GM18867 (cell line): ENCODE measurements around the gene MYO1B.

Experiments
- ATAC-seq: cut with Tn5 transposase; IDR thresholded peaks from one replicate; pipeline ENCODE4 v1.9.1; 2021; ENCODE audit warnings: mild to moderate bottlenecking, moderate library complexity; ENCODE audit not compliant: unreplicated experiment

MYO1B gene

DNA sequence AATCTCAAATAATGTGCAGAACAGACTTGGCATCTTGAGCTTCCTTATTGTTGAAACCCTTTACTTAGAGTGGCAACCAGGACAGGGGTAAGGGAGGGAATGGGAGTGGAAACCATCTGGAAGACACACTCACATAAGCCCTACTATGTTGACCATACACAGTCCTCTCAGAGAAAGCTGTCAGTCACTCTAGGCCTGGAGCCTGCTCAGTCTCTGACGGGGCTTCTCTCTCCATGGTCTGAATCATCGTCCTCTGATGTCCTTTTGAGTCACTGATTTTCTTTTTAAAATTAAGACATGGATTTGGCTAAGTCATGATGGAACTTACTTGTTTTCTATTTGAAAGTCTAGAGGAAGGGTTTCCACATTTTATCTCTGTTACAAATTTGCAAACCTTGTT lies 74.0 kb downstream of the MYO1B start:
- no peak for ATAC-seq

GRCh38 chr2:191320881-191321280 lies 75.7 kb downstream of the MYO1B start:
- ATAC-seq: no peak

DNA sequence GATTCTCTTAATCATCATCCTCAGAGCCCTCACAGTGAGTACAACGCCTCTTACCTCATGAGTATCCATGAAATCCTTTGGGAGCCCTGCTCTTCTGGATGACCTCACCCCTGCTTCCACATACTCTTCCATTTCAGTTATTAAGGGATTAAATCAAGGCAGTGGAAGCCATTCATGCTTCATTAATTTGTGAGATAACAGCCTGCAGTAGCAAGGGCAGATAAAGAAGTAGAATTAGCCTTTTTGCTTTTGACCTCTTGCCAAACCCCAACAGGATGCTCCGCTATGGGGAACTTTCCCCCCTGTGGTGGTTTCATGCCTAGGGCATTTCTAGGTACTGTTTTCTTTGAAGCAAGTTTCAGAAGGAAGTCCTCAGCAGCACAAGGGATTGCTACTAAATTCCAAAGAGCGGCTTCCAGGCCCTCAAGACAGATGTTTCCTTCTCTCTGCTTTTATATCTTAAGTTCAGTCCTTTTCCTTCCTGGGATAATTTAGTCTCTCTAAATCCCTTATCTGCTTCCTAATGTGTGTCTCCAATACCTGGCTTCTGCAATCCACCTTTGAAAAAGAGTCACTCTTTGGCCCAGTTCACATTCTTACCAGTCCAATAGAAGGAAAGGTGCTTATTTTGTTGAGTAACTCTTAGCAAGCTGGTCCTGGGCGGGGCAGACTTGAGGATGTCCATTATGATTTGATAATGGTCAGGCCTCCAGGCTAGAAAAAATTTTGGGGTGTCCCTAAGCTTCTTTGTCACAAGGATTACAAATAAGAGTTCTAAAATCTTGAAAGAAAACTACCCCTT lies 76.9 kb downstream of the MYO1B start:
- no peak for ATAC-seq

DNA sequence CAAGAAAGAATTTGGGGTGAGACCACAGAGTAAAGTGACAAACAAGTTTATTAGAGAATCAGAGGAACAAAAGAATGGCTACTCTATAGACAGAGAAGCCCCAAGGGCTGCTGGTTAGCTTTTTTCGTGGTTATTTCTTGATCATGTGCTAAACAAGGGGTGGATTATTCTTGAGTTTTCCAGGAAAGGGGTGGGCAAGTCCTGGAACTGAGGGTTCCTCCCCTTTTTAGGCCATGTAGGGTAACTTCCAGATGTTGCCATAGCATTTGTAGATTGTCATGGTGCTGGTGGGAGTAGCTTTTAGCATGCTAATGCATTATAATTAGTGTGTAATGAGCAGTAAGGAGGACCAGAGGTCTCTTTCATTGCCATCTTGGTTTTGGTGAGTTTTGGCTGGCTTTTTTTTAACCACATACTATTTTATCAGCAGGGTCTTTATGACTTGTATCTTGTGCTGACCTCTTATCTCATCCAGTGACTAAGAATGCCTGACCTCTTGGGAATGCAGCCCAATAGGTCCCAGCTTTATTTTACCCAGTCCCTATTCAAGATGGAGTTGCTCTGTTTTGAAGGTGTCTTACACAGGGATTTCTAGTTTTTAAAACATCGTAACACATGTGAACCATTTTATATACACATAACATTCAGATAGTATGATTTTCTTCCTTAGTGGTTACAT lies 77.8 kb downstream of the MYO1B start:
- ATAC-seq: no peak

DNA sequence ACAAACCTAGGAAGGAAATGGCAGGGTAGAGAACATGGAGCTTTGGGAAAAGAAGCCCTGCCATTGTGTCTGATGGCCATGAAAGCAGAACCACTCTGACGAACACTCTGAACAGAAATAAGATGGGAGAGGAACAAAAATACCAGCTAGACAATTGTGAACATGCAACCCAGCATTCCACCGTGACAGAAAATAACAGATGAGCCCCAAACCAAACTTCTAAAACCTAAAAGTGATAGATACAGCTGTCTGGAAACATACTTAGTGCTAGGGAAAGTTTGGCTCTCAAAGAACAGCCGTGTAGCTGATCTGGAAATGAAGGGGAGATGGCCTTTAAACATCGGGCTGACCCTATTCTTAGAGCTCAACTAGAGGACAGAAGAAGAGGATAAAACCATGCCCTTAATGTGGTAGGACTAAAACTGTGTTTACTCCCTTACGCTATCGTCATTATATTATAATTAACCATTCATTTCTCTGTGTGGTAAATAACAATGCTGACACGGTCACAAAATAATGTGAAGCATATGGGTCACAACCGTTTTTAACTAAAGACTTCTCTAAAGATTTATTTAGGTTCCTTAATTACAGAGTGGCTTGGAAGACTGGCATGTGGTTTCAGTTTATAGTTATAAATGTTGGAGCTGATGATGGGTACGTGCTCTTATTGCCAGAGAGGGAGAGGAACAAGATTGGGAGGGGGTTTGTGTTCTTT lies 80.6 kb downstream of the MYO1B start:
- no peak for ATAC-seq

DNA sequence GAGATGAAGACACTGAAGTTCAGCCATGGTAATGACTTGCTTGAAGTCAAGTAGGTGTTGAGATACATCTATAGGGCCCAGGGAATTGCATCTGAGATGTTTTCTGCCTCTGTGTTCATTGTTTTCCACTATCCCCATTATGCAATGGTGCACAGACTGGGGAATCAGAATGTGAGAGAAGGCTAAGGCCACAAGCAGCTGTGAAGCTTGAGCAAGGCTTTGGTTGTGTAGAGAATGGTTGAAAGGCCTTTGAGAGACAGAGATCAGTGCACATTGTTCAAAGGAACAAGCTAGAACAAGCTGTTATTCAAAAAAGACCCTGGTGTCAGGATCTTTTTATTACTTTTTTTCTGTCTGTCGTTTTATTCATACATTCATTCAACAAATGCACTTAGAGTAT lies 82.3 kb downstream of the MYO1B start:
- ATAC-seq: no peak

DNA sequence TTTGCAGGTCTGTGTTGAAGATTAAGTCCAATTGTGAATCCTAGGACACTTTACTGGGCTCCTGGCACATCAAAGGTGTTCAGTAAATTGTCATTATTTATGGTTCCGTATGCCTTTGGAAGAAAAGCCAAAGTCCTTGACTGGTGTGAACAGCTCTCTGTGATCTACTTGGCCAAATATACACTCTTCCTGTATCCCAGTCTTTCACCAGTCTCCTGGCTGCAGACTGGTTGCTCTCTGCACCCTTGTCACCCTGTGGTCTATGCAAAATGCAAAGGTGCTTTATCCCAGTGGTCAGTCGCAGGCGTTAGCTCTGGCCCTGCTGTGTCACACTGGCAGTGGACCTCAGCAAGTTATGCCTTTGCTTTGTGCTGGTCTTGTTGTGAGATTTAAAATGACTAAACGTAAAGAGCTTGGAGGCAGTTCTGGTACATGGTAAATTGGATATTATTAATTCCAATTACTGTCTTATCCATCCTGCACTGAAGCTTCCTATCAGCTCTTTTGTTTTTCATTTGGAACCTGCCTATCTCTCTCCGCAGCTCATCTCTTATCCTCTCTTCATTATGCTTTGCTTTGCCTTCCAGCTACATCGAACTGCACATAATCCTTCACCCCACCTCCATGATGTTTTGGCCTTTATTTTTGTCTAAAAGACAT lies 83.1 kb downstream of the MYO1B start:
- no peak for ATAC-seq

DNA sequence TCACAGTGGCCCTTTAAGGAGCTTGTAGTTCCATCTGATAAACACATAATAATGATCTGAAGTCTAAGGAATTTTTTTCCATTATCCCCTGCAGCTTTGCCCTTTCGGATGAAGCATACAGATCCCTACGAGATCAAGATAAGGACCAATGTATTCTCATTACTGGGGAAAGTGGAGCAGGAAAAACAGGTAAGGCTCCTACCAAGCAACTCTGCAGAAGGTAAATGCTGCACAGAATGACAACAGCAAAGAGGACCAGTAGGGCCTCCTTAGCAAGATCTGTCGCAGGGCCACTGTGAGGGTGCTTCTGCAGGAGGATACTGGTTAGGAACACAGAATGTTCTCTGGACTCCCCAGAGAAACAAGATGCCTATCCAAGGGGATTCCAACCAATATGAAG lies 84.6 kb downstream of the MYO1B start:
- no peak for ATAC-seq

DNA sequence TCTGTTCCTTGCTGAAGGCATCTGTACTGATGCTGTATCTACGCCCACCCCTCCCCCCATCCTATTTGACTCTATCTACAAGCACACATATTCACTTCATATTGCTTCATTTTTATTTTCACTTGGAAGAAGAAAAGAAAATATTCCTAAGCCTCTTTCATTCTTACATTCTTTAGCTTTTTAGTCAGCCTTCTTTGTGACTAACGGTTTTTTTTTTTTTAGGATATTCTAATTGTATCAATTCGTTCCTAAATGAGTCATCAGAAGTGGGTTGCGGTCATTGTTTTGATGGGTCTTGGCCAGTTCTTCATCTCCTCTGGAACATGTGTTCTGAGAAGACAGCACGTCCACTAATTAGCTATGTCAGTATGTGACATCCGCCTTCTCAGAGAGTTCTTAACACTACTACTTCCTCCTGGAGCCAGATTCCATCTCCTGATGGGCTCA lies 88.7 kb downstream of the MYO1B start:
- no peak for ATAC-seq

- no peak for ATAC-seq
These were observed 90.8 kb downstream of the MYO1B start for GRCh38 chr2:191335875-191336464.

DNA sequence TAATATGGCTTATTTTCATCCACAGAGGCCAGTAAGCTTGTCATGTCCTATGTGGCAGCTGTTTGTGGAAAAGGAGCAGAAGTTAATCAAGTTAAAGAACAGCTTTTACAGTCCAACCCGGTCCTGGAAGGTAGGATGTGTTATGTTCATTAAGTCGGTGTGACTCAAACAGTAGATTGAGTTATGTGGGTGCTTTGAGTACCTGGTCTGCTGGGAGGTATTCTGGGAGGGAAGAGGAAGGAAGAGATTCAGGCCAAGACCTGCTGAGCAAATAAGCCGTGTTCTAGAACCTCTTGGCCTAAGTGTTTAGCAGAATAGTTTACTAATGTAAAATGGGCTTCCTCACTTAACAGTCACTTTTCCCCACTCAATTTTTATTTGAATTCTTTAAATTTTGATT lies 96.2 kb downstream of the MYO1B start:
- no peak for ATAC-seq

GRCh38 chr2:191343796-191344338 lies 98.7 kb downstream of the MYO1B start:
- ATAC-seq: no peak

DNA sequence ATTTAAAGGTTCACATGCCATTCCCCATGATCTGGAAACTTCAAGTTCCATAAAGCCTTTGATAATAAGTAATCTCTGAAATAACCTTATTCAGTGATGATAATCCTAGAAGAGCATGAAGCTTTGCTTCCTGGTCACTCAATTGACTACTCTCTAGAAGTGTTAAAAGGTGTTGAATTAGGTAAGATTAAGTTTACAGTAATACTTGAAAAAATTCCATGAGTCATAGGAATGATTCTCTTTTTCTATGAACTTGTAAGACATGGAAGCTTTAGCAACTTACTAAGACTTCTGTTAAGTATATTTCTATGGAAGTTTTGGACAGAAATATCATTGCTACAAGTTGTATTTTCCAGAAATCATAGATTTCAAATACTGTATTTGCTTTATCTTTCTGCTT lies 100.6 kb downstream of the MYO1B start:
- no peak for ATAC-seq

- ATAC-seq: no peak
These were observed 102.0 kb downstream of the MYO1B start for GRCh38 chr2:191347154-191347553.

- no peak for ATAC-seq
These were observed 102.7 kb downstream of the MYO1B start for GRCh38 chr2:191347881-191348280.

- ATAC-seq: no peak
These were observed 104.8 kb downstream of the MYO1B start for GRCh38 chr2:191349990-191350389.

GRCh38 chr2:191350826-191351225 lies 105.6 kb downstream of the MYO1B start:
- no peak for ATAC-seq

GRCh38 chr2:191351298-191351697 lies 106.1 kb downstream of the MYO1B start:
- ATAC-seq: no peak

- ATAC-seq: no peak
These were observed 106.7 kb downstream of the MYO1B start for GRCh38 chr2:191351921-191352320.

- no peak for ATAC-seq
These were observed 107.3 kb downstream of the MYO1B start for GRCh38 chr2:191352536-191352935.
